Measurements from ENCODE around the gene REPIN1. TPM values are rescaled to one million over a fixed set of nuclear protein-coding genes. Genes with fewer than 3 reads are reported as not detected.
A peak's percentile ranks its signal among the peaks of the same experiment; 100 is the strongest.

Gene REPIN1
- total RNA-seq, 1 experiment from 2014 or later = 106 TPM

DNA sequence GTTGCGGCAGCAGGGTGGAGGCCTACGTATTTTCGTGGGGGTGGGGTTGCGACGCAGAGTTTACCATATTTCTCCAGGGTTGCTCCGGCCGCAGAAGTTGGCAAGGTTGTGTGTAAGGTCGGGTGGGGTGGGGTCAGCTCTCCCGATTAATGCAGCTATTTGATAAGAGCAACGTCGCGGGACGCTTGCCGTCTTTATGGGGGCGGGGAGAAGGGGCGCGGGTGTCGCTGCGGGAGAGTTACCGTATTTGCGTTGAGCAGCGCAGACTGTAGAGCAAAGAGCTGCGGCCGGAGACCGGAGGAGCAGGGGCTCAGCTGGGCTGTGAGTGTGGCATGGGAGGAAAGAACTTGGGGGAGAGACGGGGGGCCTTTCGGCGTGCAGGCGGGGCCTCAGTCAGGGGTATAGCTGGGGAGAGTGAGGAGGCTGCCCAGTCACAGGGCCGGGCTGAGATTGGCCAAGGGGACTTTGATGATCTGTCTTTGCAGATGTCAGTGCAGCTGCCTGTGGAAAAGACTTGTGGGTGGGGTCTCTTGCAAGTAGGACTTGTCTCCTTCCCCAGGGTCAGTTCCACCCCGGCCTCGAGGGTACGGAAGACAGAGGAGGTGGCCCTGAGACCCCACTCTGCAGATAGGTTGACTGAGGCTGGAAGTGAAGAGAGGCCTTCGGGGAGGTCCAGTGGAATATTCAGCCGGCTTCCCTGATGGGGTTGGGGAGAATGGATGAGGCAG lies 37.1 kb downstream of the REPIN1 start:
- peaks cover 8% of the 10 kb centered on the region for H3K23me2 ChIP-seq (ENCODE audit: insufficient read length, low read depth, low read length, poor library complexity, severe bottlenecking)
- no peak overlapping the region for H2BK15ac ChIP-seq (ENCODE audit: low read depth, low read length)
- no peak overlapping the region for H2AK5ac ChIP-seq (ENCODE audit: insufficient read length, low read length)
- no peak overlapping the region for H3K14ac ChIP-seq (ENCODE audit: insufficient read depth, low read length)
- WGBS (ENCODE audit: extremely low coverage, insufficient read length, low lambda C conversion rate) = no CpG with 5 or more reads among the region's 35 CpGs
- H3K4me2 ChIP-seq (ENCODE audit: insufficient read depth, insufficient read length, low read length) = peak overlapping the region; percentile 62
- peaks cover 31% of the 10 kb centered on the region for H3K4me1 ChIP-seq (ENCODE audit: insufficient read depth, low read length)
- H3K18ac ChIP-seq (ENCODE audit: insufficient read length, low read depth, low read length) = no peak overlapping the region
- H3K23ac ChIP-seq (ENCODE audit: insufficient read length, low read depth, low read length) = no peak overlapping the region
- H3K79me1 ChIP-seq (ENCODE audit: insufficient read depth, low read depth, low read length, poor library complexity, severe bottlenecking) = no peaks in the 10 kb centered on the region
- H2BK5ac ChIP-seq (ENCODE audit: insufficient read length, low read length) = no peak overlapping the region
- H3K27ac ChIP-seq (ENCODE audit: insufficient read length, low read depth, low read length) = no peak overlapping the region
- Mint-ChIP-seq H3K4me1 (peaks cover 56 to 57% of the 10 kb centered on the region in 2 experiments), H3K9me3 (no peaks in the 10 kb centered on the region; a peak in 1 of 5 replicates), H3K4me3 (peak overlapping the region; percentile 73 to 92), H3K27ac (peak overlapping the region; percentile 41 to 93 (median 93)), H3K27me3 (ENCODE audit: low read depth) (no peaks in the 10 kb centered on the region), H3K36me3 (ENCODE audit: insufficient read depth in 1 of 3, low read depth in 3 of 3) (peaks cover 11 to 28% (median 27%) of the 10 kb centered on the region in 3 experiments)
- H2BK20ac ChIP-seq (ENCODE audit: low read depth, low read length, poor library complexity, severe bottlenecking) = no peak overlapping the region
- no peaks in the 10 kb centered on the region for H4K20me1 ChIP-seq (ENCODE audit: control insufficient read depth, insufficient read depth, insufficient read length)
- H3K9ac ChIP-seq (ENCODE audit: extremely low read depth, insufficient read length, low read length) = peak overlapping the region; percentile 12
- H2BK12ac ChIP-seq (ENCODE audit: insufficient read length, low read depth, low read length) = no peak overlapping the region
- H3K27me3 ChIP-seq (ENCODE audit: insufficient read depth, low read length) = no peaks in the 10 kb centered on the region
- peak; percentile 64 for DNase-seq
- no peaks in the 10 kb centered on the region for H3K9me3 ChIP-seq (ENCODE audit: control insufficient read depth, low read depth, low read length)
- H3K79me2 ChIP-seq (ENCODE audit: insufficient read depth, low read length) = no peaks in the 10 kb centered on the region
- H4K5ac ChIP-seq (ENCODE audit: insufficient read length, low read depth, low read length) = no peak overlapping the region
- no peak overlapping the region for H4K8ac ChIP-seq (replicated peaks; ENCODE audit: insufficient read length, low read depth, low read length)
- H3T11ph ChIP-seq (ENCODE audit: low read length) = no peak overlapping the region
- TF ChIP-seq, protein P1, sequence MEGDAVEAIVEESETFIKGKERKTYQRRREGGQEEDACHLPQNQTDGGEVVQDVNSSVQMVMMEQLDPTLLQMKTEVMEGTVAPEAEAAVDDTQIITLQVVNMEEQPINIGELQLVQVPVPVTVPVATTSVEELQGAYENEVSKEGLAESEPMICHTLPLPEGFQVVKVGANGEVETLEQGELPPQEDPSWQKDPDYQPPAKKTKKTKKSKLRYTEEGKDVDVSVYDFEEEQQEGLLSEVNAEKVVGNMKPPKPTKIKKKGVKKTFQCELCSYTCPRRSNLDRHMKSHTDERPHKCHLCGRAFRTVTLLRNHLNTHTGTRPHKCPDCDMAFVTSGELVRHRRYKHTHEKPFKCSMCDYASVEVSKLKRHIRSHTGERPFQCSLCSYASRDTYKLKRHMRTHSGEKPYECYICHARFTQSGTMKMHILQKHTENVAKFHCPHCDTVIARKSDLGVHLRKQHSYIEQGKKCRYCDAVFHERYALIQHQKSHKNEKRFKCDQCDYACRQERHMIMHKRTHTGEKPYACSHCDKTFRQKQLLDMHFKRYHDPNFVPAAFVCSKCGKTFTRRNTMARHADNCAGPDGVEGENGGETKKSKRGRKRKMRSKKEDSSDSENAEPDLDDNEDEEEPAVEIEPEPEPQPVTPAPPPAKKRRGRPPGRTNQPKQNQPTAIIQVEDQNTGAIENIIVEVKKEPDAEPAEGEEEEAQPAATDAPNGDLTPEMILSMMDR (conservative IDR thresholded peaks at IDR 0.05) = no peak
- no peak overlapping the region for H3K4ac ChIP-seq (ENCODE audit: low read depth, low read length)
- H3K56ac ChIP-seq (ENCODE audit: insufficient read length, low read depth, low read length) = no peak overlapping the region
- H2AFZ ChIP-seq (ENCODE audit: low read length) = no peak overlapping the region
- no peak overlapping the region for H2BK120ac ChIP-seq (ENCODE audit: low read depth, low read length, poor library complexity, severe bottlenecking)
- H4K91ac ChIP-seq (ENCODE audit: insufficient read length, low read depth, low read length) = no peak overlapping the region

Measured in H9 (cell line).